Gastrocnemius medialis (tissue), 4 donors: ENCODE measurements around the gene FAM210A. TPM values are rescaled to one million over a fixed set of nuclear protein-coding genes. Genes with fewer than 3 reads are reported as not detected.
A peak's percentile ranks its signal among the peaks of the same experiment; 100 is the strongest.

Source experiments
- ATAC-seq, 2 donors: fragments of 150-250 bp; one replicate each; pipeline ENCODE4 v1.9.1; 2016
- DNase-seq, 2 donors: peaks; one replicate each; pipeline ENCODE4 v3.0.0-alpha.2; 2019
- H3K27ac ChIP-seq, 4 donors: fragments of 200-600 bp; sonication (generic); 1 replicate in 1 of 4; 2 replicates in 3 of 4; pipeline ENCODE4 v1.5.1; 2016 to 2018; ENCODE audit warnings: mild to moderate bottlenecking in 2 of 4, moderate library complexity in 1 of 4
- H3K27me3 ChIP-seq, 3 donors: fragments of 200-600 bp; sonication (generic) in 2 of 3; 1 replicate in 1 of 3; 2 replicates in 2 of 3; pipeline versions ENCODE4 v1.5.1 to v1.6.0; 2016 to 2019; ENCODE audit warnings: mild to moderate bottlenecking in 1 of 3, moderate library complexity in 1 of 3
- H3K36me3 ChIP-seq, 2 donors: fragments of 200-600 bp; sonication (generic) in 1 of 2; one replicate each; pipeline ENCODE4 v1.5.1; 2017 to 2018
- H3K4me1 ChIP-seq, 2 donors: fragments of 200-600 bp; sonication (generic) in 1 of 2; one replicate each; pipeline ENCODE4 v1.5.1; 2016 to 2017; ENCODE audit warnings: mild to moderate bottlenecking in 2 of 2
- H3K4me3 ChIP-seq, 4 donors: fragments of 200-600 bp; sonication (generic) in 3 of 4; 1 replicate in 1 of 4; 2 replicates in 3 of 4; pipeline ENCODE4 v1.5.1; 2016 to 2019; ENCODE audit warnings: mild to moderate bottlenecking in 2 of 4
- H3K9me3 ChIP-seq, 3 donors: fragments of 200-600 bp; sonication (generic) in 2 of 3; 1 replicate in 1 of 3; 2 replicates in 2 of 3; pipeline ENCODE4 v1.5.1; 2016 to 2019
- CTCF ChIP-seq, 5 experiments: fragments of 450-650 bp in 3 of 5; fragments of 200-600 bp in 2 of 5; sonication (generic) in 2 of 5; IDR thresholded peaks in 4 of 5; conservative IDR thresholded peaks in 1 of 5; 1 replicate in 4 of 5; 2 replicates in 1 of 5; pipeline ENCODE4 v1.5.1; 2016 to 2019; ENCODE audit warnings: antibody characterized with exemption in 5 of 5, mild to moderate bottlenecking in 3 of 5, moderate library complexity in 3 of 5
- POLR2A ChIP-seq, 2 donors: fragments of 450-650 bp; IDR thresholded peaks; one replicate each; pipeline ENCODE4 v1.6.1; 2017; ENCODE audit warnings: antibody characterized with exemption in 2 of 2, mild to moderate bottlenecking in 2 of 2, moderate library complexity in 2 of 2
- in situ Hi-C, 4 donors: fragments of 200-750 bp; cut with MboI; loops; one replicate each; pipeline versions ENCODE4 v1.15.0 to v1.8.0; 2017; ENCODE audit warnings: low sequenced_read_pairs in 4 of 4
- intact Hi-C: fragments of 100-400 bp; cut with DNase I; formaldehyde crosslinking; loops from one replicate; pipeline ENCODE4 v1.15.1; 2023; ENCODE audit warnings: low total_unique reads
- total RNA-seq, 4 donors: library from RNA; depleted of rRNA; stranded (reverse); fragments of >200 nt; gene quantifications; one replicate each; pipeline versions ENCODE4 v1.1.0 to v1.2.3, GENCODE V29; 2016

FAM210A gene
- total RNA-seq, 4 donors from 2014 or later, result 7.8 to 23.1 (median 16.3) TPM

DNA sequence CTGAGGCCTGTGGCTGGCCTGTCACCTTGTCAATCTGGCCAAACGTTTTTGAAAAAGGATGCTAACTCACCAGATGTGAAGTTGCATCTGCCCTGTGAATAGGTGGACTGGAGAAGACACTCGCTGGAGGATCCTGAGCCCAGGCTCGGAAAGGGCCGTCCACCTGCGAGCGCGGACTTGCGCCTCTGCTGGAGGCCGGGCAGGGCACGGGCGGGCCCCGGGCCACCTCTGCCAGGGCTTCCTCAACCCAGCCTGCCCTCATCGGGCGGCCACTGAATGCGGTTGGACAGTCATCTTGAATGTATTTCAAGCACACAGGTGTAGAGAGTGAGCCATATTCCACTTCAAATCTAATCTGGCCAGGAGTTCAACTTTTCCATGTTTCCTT, 83.9 kb downstream of the FAM210A start:
- Histone ChIP-seq H3K27me3 (no peaks in the 10 kb centered on the region), H3K27ac (peak overlapping the region; percentile 49 to 59 (median 52)), H3K4me3 (peak overlapping the region in 1 of 4 donors; percentile 24), H3K9me3 (no peaks in the 10 kb centered on the region), H3K4me1 (peaks cover 0 to 2% of the 10 kb centered on the region in 2 donors), H3K36me3 (peaks cover 0 to 9% of the 10 kb centered on the region in 2 donors)
- intact Hi-C loops, result no loop called here
- TF ChIP-seq POLR2A (IDR thresholded peaks at IDR 0.05), result no peak
- DNase-seq, result no peak
- in situ Hi-C loops, result loop anchor here in 2 of 4 donors (25.0 kb wide), 2 partner anchors 95 to 430 kb away; partner anchors contain the start of genes FAM210A (in 1 of the 2), LDLRAD4 (in 1 of the 2) and RNMT (in 1 of the 2)
- no peak for ATAC-seq

GRCh38 chr18:13641551-13642439, 84.6 kb downstream of the FAM210A start:
- Histone ChIP-seq H3K4me1 (peaks cover 0 to 2% of the 10 kb centered on the region in 2 donors), H3K9me3 (no peaks in the 10 kb centered on the region), H3K4me3 (peak overlapping the region; percentile 24 to 47 (median 33)), H3K27ac (peak overlapping the region; percentile 49 to 59 (median 52)), H3K36me3 (peaks cover 0 to 9% of the 10 kb centered on the region in 2 donors), H3K27me3 (no peaks in the 10 kb centered on the region)
- intact Hi-C loops (no loop called here), in situ Hi-C loops (loop anchor here in 2 of 4 donors (25.0 kb wide), 2 partner anchors 96 to 429 kb away; partner anchors contain the start of genes FAM210A (in 1 of the 2), LDLRAD4 (in 1 of the 2) and RNMT (in 1 of the 2))
- peak in 1 of 2 donors; percentile 65 for ATAC-seq
- DNase-seq, result no peak
- no peak for TF ChIP-seq POLR2A (IDR thresholded peaks at IDR 0.05)
- no peak for TF ChIP-seq CTCF (IDR thresholded peaks at IDR 0.05 in 4 of 5, conservative IDR thresholded peaks at IDR 0.05 in 1 of 5)

- in situ Hi-C loops, result loop anchor here in 2 of 4 donors (25.0 kb wide), 2 partner anchors 97 to 428 kb away; partner anchors contain the start of genes FAM210A (in 1 of the 2), LDLRAD4 (in 1 of the 2) and RNMT (in 1 of the 2)
- Histone ChIP-seq H3K4me3 (no peak overlapping the region), H3K27ac (no peak overlapping the region), H3K4me1 (peaks cover 0 to 2% of the 10 kb centered on the region in 2 donors), H3K9me3 (no peaks in the 10 kb centered on the region), H3K36me3 (peaks cover 0 to 5% of the 10 kb centered on the region in 2 donors), H3K27me3 (no peaks in the 10 kb centered on the region)
- intact Hi-C loops, result no loop called here
- no peak for ATAC-seq
- DNase-seq, result no peak
- TF ChIP-seq POLR2A (IDR thresholded peaks at IDR 0.05), result no peak
- no peak for TF ChIP-seq CTCF (IDR thresholded peaks at IDR 0.05 in 4 of 5, conservative IDR thresholded peaks at IDR 0.05 in 1 of 5)
Measured at GRCh38 chr18:13640266-13640860, 86.0 kb downstream of the FAM210A start.

GRCh38 chr18:13638719-13639595, 87.4 kb downstream of the FAM210A start:
- H3K4me1 ChIP-seq, result peaks cover 0 to 2% of the 10 kb centered on the region in 2 donors
- in situ Hi-C loops, result loop anchor here in 3 of 4 donors (10.0 to 25.0 kb wide), 3 partner anchors 98 to 427 kb away; partner anchors contain the start of genes LDLRAD4 (in 2 of the 3), FAM210A (in 1 of the 3) and RNMT (in 1 of the 3)

More at GRCh38 chr18:13638719-13639595, 87.4 kb downstream of the FAM210A start:
- ATAC-seq (no peak), DNase-seq (no peak)
- intact Hi-C loops, result no loop called here
- Histone ChIP-seq H3K27ac (no peak overlapping the region), H3K27me3 (no peaks in the 10 kb centered on the region), H3K4me3 (no peak overlapping the region), H3K9me3 (no peaks in the 10 kb centered on the region), H3K36me3 (no peaks in the 10 kb centered on the region)
- TF ChIP-seq POLR2A (IDR thresholded peaks at IDR 0.05) (no peak), CTCF (IDR thresholded peaks at IDR 0.05 in 4 of 5, conservative IDR thresholded peaks at IDR 0.05 in 1 of 5) (no peak)
